OCI-LY3 (cell line): ENCODE measurements around the gene CAB39.

Source experiments
- EZH2phosphoT487 ChIP-seq: fragments of 200-600 bp; shearing (Covaris generic); IDR thresholded peaks from 2 replicates; pipeline ENCODE4 v1.6.1; 2018; ENCODE audit warnings: antibody characterized with exemption, mixed run types, low read depth
- TF ChIP-seq, protein P1 (sequence below): fragments of 200-600, 300-600 bp; sonication (generic); IDR thresholded peaks from 2 replicates; pipeline ENCODE4 v1.5.1; 2014; ENCODE audit warnings: antibody characterized with exemption, low read length, low read depth

DNA sequence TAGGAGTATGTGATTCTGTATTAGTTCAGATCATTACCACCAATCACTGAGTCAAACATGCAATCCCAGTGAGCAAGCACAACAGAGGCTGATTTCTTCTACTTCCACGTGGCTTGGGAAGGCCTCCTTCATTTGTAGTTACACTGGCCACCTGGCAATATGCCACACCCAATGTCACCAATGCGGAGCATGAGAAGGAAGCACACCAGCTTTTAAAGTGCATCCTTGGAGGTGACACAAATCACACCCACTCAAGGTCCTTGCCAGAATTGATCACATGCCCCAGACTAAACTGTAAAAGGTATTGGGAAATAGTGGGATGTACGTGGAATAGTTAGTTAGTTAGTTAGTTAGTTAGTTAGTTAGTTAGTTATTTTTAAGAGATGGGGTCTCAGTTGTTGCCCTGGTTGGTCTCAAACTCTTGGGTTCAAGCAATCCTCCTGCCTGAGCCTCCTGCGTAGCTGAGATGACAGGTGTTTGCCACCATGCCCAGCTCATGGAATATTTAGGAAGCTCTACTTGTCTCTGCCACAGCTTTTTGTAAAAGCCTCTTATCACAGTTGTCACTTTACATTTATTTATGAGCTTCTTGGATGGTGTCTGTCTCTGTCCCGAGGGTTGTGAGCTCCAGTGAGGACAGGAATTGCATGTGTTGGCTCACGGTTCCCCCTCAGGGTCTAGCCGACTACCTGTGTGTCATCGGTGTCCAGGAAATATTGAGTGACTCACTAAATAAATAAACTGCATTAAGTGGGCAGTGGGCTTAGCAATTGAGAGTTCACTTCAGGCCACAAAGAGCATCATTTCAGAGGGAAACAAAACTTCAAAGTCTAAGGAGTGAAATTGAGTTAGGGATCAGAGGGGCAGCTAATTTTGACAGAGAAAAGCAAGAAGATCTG, 28.1 kb upstream of the CAB39 start:
- TF ChIP-seq, protein P1, sequence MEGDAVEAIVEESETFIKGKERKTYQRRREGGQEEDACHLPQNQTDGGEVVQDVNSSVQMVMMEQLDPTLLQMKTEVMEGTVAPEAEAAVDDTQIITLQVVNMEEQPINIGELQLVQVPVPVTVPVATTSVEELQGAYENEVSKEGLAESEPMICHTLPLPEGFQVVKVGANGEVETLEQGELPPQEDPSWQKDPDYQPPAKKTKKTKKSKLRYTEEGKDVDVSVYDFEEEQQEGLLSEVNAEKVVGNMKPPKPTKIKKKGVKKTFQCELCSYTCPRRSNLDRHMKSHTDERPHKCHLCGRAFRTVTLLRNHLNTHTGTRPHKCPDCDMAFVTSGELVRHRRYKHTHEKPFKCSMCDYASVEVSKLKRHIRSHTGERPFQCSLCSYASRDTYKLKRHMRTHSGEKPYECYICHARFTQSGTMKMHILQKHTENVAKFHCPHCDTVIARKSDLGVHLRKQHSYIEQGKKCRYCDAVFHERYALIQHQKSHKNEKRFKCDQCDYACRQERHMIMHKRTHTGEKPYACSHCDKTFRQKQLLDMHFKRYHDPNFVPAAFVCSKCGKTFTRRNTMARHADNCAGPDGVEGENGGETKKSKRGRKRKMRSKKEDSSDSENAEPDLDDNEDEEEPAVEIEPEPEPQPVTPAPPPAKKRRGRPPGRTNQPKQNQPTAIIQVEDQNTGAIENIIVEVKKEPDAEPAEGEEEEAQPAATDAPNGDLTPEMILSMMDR = no peak
- no peak for TF ChIP-seq EZH2phosphoT487
